A673 (cell line): ENCODE measurements around the gene TBC1D4. TPM values are rescaled to one million over a fixed set of nuclear protein-coding genes. Genes with fewer than 3 reads are reported as not detected.

Experiments
- BruUV-seq: library from RNA; stranded (reverse); fragments of 400-500 nt; replicated peaks from 2 replicates; lab custom pipeline; 2021; lab: Mats Ljungman, UMichigan
- CTCF ChIA-PET: fragments of 300-600 bp; sonication (Branson Sonifier 250); formaldehyde crosslinking; loops from one replicate; lab custom pipeline; 2022; ENCODE audit warnings: antibody characterized with exemption; lab: Charles Lee
- POLR2A ChIA-PET: fragments of 300-600 bp; sonication (Branson Sonifier 250); formaldehyde crosslinking; loops from one replicate; lab custom pipeline; 2022; ENCODE audit warnings: antibody characterized with exemption; ENCODE audit not compliant: low non-redundant PET; lab: Charles Lee
- DNase-seq: peaks from one replicate; pipeline ENCODE4 v3.0.0-alpha.2; 2015; ENCODE audit warnings: low spot score
- H3K27ac ChIP-seq: fragments of 200-600 bp; sonication (generic); 2 replicates; pipeline ENCODE4 v1.5.1; 2016; ENCODE audit warnings: mixed run types, low read depth, mild to moderate bottlenecking, mixed read lengths, antibody characterized with exemption, low read length; ENCODE audit not compliant: poor library complexity, severe bottlenecking
- H3K27me3 ChIP-seq: fragments of 200-600 bp; sonication (generic); replicated peaks from 2 replicates; pipeline ENCODE4 v1.6.1; 2017; ENCODE audit warnings: mixed run types, low read depth, mild to moderate bottlenecking, mixed read lengths, antibody characterized with exemption, low read length; ENCODE audit not compliant: insufficient read depth, poor library complexity
- H3K36me3 ChIP-seq: fragments of 200-600 bp; sonication (generic); 2 replicates; pipeline ENCODE4 v1.6.1; 2016; ENCODE audit warnings: mixed run types, mild to moderate bottlenecking, mixed read lengths, antibody characterized with exemption, low read length; ENCODE audit not compliant: insufficient read depth, poor library complexity, severe bottlenecking
- H3K4me1 ChIP-seq: fragments of 200-600 bp; sonication (generic); 2 replicates; pipeline ENCODE4 v1.6.1; 2017; ENCODE audit warnings: mixed run types, mild to moderate bottlenecking, mixed read lengths, antibody characterized with exemption, low read length; ENCODE audit not compliant: insufficient read depth, poor library complexity, severe bottlenecking
- H3K4me3 ChIP-seq: fragments of 200-600 bp; sonication (generic); 2 replicates; pipeline ENCODE4 v1.5.1; 2016; ENCODE audit warnings: low read depth, mixed run types, mild to moderate bottlenecking, mixed read lengths, low read length; ENCODE audit not compliant: poor library complexity, severe bottlenecking
- H3K9me3 ChIP-seq: fragments of 200-600 bp; sonication (generic); 2 replicates; pipeline ENCODE4 v1.6.1; 2016; ENCODE audit warnings: mixed run types, low read depth, mild to moderate bottlenecking, mixed read lengths, antibody characterized with exemption, low read length; ENCODE audit not compliant: poor library complexity, severe bottlenecking
- CTCF ChIP-seq: fragments of 300-800, 200-600 bp; sonication (generic); conservative IDR thresholded peaks from 2 replicates; pipeline ENCODE4 v1.5.1; 2017; ENCODE audit warnings: low read depth, mild to moderate bottlenecking, antibody characterized with exemption, low read length, moderate library complexity, mixed read lengths
- EZH2 ChIP-seq: fragments of 200-600 bp; sonication (generic); IDR thresholded peaks from 2 replicates; pipeline ENCODE4 v1.6.1; 2017; ENCODE audit warnings: borderline replicate concordance, low read depth, mild to moderate bottlenecking, mixed read lengths, antibody characterized with exemption, low read length; ENCODE audit not compliant: poor library complexity, severe bottlenecking
- intact Hi-C: fragments of 100-400 bp; cut with micrococcal nuclease; formaldehyde crosslinking; loops from one replicate; pipeline ENCODE4 v1.10.0; 2022; ENCODE audit not compliant: unreplicated experiment
- total RNA-seq: library from RNA; stranded (reverse); gene quantifications from 2 replicates; pipeline ENCODE4 v1.2.3, GENCODE V29; 2021

TBC1D4 gene
- total RNA-seq, 1 experiment from 2014 or later: 9.8 TPM

- ChIA-PET POLR2A (no interaction called here), CTCF (no interaction called here)
- Histone ChIP-seq H3K4me1 (no peaks in the 10 kb centered on the region), H3K36me3 (no peaks in the 10 kb centered on the region), H3K27me3 (no peaks in the 10 kb centered on the region), H3K9me3 (no peaks in the 10 kb centered on the region), H3K4me3 (no peak overlapping the region), H3K27ac (no peak overlapping the region)
- no peak for DNase-seq
- no TSS peak for BruUV-seq
- intact Hi-C loops: no loop called here
- no peak for TF ChIP-seq CTCF
- TF ChIP-seq EZH2: no peak
Observed at GRCh38 chr13:75399879-75400217, 82.1 kb downstream of the TBC1D4 start.

GRCh38 chr13:75399168-75399878 lies 82.6 kb downstream of the TBC1D4 start:
- Histone ChIP-seq H3K27me3 (no peaks in the 10 kb centered on the region), H3K27ac (no peak overlapping the region), H3K9me3 (no peaks in the 10 kb centered on the region), H3K36me3 (no peaks in the 10 kb centered on the region), H3K4me3 (no peak overlapping the region), H3K4me1 (no peaks in the 10 kb centered on the region)
- ChIA-PET CTCF (no interaction called here), POLR2A (no interaction called here)
- no peak for DNase-seq
- TF ChIP-seq CTCF (no peak), EZH2 (no peak)
- intact Hi-C loops: no loop called here
- no TSS peak for BruUV-seq

GRCh38 chr13:75398072-75398471 lies 83.9 kb downstream of the TBC1D4 start:
- no TSS peak for BruUV-seq
- DNase-seq: no peak
- Histone ChIP-seq H3K27me3 (no peaks in the 10 kb centered on the region), H3K4me3 (no peak overlapping the region), H3K9me3 (no peaks in the 10 kb centered on the region), H3K4me1 (no peaks in the 10 kb centered on the region), H3K27ac (no peak overlapping the region), H3K36me3 (no peaks in the 10 kb centered on the region)
- intact Hi-C loops: no loop called here
- ChIA-PET CTCF (no interaction called here), POLR2A (no interaction called here)
- TF ChIP-seq CTCF: no peak
- TF ChIP-seq EZH2: no peak
